Measurements from ENCODE around the gene PCBP1. TPM values are rescaled to one million over a fixed set of nuclear protein-coding genes. Genes with fewer than 3 reads are reported as not detected.

The PCBP1 gene
- total and polyA plus RNA-seq, 9 of the 15 experiments (the other 6 are each of a cell fraction or from before 2014, with no cell fraction given): 19.2 to 407 (median 78.1) TPM

- TF ChIP-seq CHD7 (IDR thresholded peaks at IDR 0.05; ENCODE audit: low read depth, low read length) (no peak), RBM15 (IDR thresholded peaks at IDR 0.05; ENCODE audit: insufficient read depth, low read length) (no peak), ZNF407 (IDR thresholded peaks at IDR 0.05; ENCODE audit: low read depth) (no peak), HIVEP1 (CRISPR knock-in tag; IDR thresholded peaks at IDR 0.05) (no peak)
- TF ChIP-seq, protein P1, sequence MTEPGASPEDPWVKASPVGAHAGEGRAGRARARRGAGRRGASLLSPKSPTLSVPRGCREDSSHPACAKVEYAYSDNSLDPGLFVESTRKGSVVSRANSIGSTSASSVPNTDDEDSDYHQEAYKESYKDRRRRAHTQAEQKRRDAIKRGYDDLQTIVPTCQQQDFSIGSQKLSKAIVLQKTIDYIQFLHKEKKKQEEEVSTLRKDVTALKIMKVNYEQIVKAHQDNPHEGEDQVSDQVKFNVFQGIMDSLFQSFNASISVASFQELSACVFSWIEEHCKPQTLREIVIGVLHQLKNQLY (CRISPR knock-in tag; conservative IDR thresholded peaks at IDR 0.05): no peak
These were observed at the start of gene PCBP1 (continued) for GRCh38 chr2:70086838-70087701.

Measured in K562 (cell line).